Measurements from ENCODE around the gene PVALB. TPM values are rescaled to one million over a fixed set of nuclear protein-coding genes. Genes with fewer than 3 reads are reported as not detected.

The PVALB gene
- total RNA-seq, 1 donor from 2014 or later = not detected

GRCh38 chr22:36818010-36818642 lies 1.3 kb upstream of the PVALB start:
- Histone ChIP-seq H3K27ac (replicated peaks) (no peak overlapping the region), H3K4me1 (peaks cover 15% of the 10 kb centered on the region), H3K9me3 (replicated peaks) (no peaks in the 10 kb centered on the region), H3K4me3 (no peak overlapping the region), H3K27me3 (ENCODE audit: low read depth) (peaks cover 100% of the 10 kb centered on the region), H3K36me3 (no peaks in the 10 kb centered on the region)
- no peak for TF ChIP-seq CTCF (IDR thresholded peaks at IDR 0.05; ENCODE audit: borderline replicate concordance)
- intact Hi-C loops (cut with micrococcal nuclease) = no loop called here
- DNase-seq = no peak

GRCh38 chr22:36817525-36817848 lies 652 bp upstream of the PVALB start:
- intact Hi-C loops (cut with micrococcal nuclease) = no loop called here
- Histone ChIP-seq H3K27ac (replicated peaks) (no peak overlapping the region), H3K36me3 (no peaks in the 10 kb centered on the region), H3K27me3 (ENCODE audit: low read depth) (peaks cover 100% of the 10 kb centered on the region), H3K4me3 (no peak overlapping the region), H3K4me1 (peaks cover 13% of the 10 kb centered on the region), H3K9me3 (replicated peaks) (no peaks in the 10 kb centered on the region)
- no peak for DNase-seq
- TF ChIP-seq CTCF (IDR thresholded peaks at IDR 0.05; ENCODE audit: borderline replicate concordance) = no peak

GRCh38 chr22:36816339-36816635 lies 548 bp downstream of the PVALB start:
- Histone ChIP-seq H3K4me3 (peak overlapping the region; percentile 55), H3K27ac (replicated peaks) (no peak overlapping the region), H3K4me1 (peaks cover 13% of the 10 kb centered on the region), H3K27me3 (ENCODE audit: low read depth) (peaks cover 100% of the 10 kb centered on the region), H3K9me3 (replicated peaks) (no peaks in the 10 kb centered on the region), H3K36me3 (no peaks in the 10 kb centered on the region)
- DNase-seq = no peak
- no peak for TF ChIP-seq CTCF (IDR thresholded peaks at IDR 0.05; ENCODE audit: borderline replicate concordance)
- intact Hi-C loops (cut with micrococcal nuclease) = no loop called here

GRCh38 chr22:36815558-36816338 lies 1.1 kb downstream of the PVALB start:
- DNase-seq = no peak
- intact Hi-C loops (cut with micrococcal nuclease) = no loop called here
- H3K27me3 ChIP-seq (ENCODE audit: low read depth) = peaks cover 99% of the 10 kb centered on the region

GRCh38 chr22:36814801-36815200 lies 2.0 kb downstream of the PVALB start:
- H3K4me3 ChIP-seq = no peak overlapping the region
- intact Hi-C loops (cut with micrococcal nuclease) = no loop called here
- H3K4me1 ChIP-seq = peaks cover 13% of the 10 kb centered on the region
- no peaks in the 10 kb centered on the region for H3K36me3 ChIP-seq
- H3K27ac ChIP-seq (replicated peaks) = no peak overlapping the region
- no peak for TF ChIP-seq CTCF (IDR thresholded peaks at IDR 0.05; ENCODE audit: borderline replicate concordance)
- H3K9me3 ChIP-seq (replicated peaks) = no peaks in the 10 kb centered on the region
- no peak for DNase-seq
- peaks cover 97% of the 10 kb centered on the region for H3K27me3 ChIP-seq (ENCODE audit: low read depth)

More at GRCh38 chr22:36815558-36816338, 1.1 kb downstream of the PVALB start:
- H3K4me1 ChIP-seq = peaks cover 13% of the 10 kb centered on the region
- H3K4me3 ChIP-seq = no peak overlapping the region
- H3K36me3 ChIP-seq = no peaks in the 10 kb centered on the region
- H3K9me3 ChIP-seq (replicated peaks) = no peaks in the 10 kb centered on the region
- H3K27ac ChIP-seq (replicated peaks) = no peak overlapping the region
- no peak for TF ChIP-seq CTCF (IDR thresholded peaks at IDR 0.05; ENCODE audit: borderline replicate concordance)
